NCI-H226 (cell line): ENCODE results near the gene PTCRA.
"Not testable (repeated sequence)": the region's sequence is repeated elsewhere in the genome, so short reads cannot be mapped to it uniquely, and the experiment has no call there.

Source experiments
- DNase-seq: peaks from one replicate; pipeline ENCODE4 v3.0.0-alpha.2; 2015

Gene PTCRA

GRCh38 chr6:42942444-42942843 is 26.6 kb downstream of the PTCRA start:
- no peak for DNase-seq

DNA sequence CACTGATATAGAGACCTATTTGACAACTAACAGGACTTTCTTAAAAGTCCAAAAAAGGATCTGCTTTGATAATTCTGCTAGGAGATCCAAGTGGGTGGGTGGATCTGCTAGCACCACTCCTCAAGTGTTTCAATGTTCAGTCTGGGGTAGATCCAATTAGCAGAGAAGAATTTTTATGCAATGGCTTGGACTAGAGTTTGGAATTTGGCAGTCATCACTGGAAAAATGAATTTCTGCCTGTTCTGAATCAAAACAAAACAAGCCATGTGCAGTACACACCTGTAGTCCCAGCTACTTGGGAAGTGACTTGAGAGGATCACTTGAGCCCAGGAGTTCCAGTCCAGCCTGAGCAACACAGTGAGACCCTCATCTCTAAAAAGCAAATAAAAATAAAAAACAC is 32.1 kb downstream of the PTCRA start:
- no peak for DNase-seq

DNA sequence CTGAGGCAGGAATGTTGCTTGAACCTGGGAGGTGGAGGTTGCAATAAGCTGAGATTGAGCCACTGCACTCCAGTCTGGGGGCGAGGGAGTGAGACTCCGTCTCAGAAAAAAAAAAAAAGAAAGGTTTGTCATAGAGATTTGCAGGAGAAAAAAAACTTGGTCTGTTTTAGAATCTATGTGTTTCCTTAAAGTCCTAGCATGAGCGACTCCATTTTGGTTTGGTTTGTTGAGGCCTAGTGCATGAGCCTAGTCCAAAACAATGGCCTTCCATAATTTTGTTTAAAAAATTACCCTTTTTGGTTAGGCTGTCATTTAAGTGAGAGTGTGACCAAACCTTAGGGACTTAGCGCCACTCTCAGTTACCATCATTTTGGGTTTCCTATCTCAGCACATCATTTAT is 36.5 kb downstream of the PTCRA start:
- DNase-seq: no peak

- DNase-seq: not testable (repeated sequence)
These were observed 38.6 kb downstream of the PTCRA start for GRCh38 chr6:42954405-42954804.

- DNase-seq: no peak
These were observed 42.3 kb downstream of the PTCRA start for GRCh38 chr6:42958125-42958524.

DNA sequence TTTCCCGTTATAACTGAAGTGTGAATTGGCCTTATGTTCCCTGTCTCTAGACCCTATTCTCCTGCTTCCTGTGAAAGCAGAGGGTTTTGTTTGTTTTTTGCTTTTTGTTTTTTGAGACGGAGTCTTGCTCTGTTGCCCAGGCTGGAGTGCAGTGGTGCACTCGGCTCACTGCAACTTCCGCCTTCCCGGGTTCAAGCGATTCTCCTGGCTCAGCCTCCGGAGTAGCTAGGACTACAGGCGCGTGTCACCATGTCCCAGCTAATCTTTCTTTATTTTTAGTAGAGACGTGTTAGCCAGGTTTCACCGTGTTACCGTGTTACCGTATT is 44.0 kb downstream of the PTCRA start:
- no peak for DNase-seq

GRCh38 chr6:42960243-42961019 is 44.6 kb downstream of the PTCRA start, which contains the start of gene GNMT:
Gene GNMT, plus strand, starts transcription at chr6:42960754. Its CDS starts 14 bp downstream, at chr6:42960768.
- DNase-seq: peak; percentile 22

DNA sequence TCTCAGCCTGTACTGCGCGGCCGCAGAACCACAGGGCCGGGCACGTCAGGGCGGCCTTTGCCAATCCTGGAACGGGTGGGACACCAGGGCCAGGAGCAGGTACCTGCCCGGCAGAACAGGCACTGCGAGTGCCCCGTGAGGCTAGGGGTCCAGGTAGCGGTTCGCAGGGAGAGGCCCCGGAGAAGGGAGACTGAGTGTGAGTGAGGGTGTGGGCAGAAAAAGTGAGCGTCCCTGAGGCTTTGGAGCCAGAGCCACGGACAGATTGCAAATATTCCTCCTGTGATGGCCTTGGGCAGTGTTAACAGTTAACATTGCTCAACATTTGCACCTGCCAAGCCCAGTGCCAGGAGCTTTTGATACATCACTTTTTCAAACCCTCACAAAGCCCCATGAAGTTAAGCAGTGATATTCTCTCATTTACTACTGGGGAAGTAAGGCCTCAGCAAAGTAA is 45.2 kb downstream of the PTCRA start:
- peak; percentile 2 for DNase-seq

DNA sequence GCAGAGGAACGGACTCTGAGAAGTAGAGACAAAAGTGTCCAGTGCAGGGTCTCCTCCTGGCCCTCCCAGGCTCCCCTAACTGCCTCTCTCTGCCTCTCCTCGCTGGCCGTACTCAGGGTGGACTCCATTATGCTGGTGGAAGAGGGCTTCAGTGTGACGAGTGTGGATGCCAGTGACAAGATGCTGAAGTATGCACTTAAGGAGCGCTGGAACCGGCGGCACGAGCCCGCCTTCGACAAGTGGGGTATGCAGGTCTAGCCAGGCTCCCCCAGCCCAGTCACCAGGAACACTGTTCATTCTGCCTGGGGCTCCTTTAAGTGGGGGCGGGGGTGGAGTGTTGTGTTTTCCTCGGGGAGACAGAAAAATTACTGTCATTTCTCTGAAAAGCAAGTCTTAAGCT is 46.2 kb downstream of the PTCRA start:
- DNase-seq: no peak

DNA sequence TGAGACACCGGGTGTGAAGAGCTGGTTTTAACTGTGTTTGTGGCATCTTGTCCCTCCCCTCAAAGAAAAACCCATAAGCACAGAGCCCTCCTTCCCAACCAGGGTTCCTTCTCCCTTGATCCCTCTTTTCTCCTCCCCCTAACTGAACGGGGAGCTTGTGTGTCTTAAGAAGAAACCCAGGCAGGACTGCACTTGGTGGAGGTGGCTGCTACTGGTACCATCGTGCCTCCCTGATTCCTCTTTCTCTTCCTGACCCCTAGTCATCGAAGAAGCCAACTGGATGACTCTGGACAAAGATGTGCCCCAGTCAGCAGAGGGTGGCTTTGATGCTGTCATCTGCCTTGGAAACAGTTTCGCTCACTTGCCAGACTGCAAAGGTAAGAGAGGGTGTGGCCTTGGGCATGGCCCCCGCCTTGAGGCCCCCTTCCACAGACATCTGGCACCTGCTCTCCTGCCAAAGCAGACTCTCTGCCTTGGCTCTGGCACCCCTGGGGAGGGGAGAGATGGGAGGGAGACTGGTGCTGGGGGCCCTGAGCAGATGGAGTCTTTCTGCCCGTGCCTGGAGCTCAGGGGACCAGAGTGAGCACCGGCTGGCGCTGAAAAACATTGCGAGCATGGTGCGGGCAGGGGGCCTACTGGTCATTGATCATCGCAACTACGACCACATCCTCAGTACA is 46.8 kb downstream of the PTCRA start:
- DNase-seq: no peak

GRCh38 chr6:42963179-42963854 is 47.5 kb downstream of the PTCRA start:
- no peak for DNase-seq

DNA sequence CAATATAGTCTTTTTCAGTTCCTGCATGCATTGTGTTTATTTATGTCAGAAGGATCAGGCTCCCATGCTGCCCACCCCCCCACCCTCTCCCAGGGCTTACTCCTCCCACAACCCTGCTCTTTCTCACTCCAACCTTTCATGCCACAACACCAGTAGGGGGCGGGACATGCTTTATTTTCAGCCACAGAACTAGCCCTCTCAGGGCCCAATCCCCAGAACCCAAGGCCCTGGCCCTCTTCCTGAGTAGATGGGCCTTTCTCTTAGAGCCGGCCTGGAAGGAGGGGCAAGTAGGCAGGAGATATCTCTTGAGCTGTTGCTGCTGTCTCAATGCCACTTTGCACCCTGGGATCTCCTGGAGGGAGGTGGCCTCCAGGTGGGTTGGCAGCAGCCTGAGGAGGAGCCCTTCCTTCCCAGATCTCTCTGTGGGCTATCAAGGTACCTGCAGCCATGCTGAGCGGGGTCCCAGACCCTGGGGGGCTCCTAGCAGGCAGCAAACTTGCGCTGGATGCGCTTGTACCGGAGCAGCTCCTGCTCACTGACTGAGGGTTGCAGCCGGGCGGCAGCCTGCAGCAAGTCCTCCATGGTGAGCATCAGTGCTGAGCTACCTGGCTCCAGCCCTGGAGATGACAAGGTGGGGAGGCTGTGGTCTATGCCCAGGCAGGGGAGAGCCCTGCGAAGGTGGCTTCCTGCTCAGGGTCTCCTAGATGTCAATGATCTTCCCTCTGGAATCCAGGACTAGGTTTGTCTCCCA is 48.2 kb downstream of the PTCRA start:
- peak; percentile 53 for DNase-seq

DNA sequence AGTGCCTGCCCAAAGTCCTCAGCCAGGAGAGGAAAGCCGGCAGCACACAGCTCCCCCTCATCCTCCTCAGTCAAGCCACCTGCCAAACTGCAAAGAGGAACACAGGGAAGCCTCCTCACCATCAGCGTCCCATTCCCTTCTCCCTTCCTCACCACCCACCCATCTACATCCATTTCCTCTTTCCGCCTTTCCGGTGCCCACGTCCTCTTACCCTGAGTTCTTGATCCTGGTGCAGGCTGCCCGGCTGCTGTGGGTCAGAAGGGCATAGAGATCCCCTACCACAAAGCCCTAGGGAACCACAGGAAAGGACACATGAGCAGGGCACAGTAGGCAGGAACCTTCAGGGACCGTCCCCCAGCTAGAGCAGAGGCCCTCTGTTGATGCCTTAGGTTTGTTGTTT is 50.7 kb downstream of the PTCRA start:
- no peak for DNase-seq

- DNase-seq: no peak
These were observed 51.4 kb downstream of the PTCRA start for GRCh38 chr6:42967228-42967627.

DNA sequence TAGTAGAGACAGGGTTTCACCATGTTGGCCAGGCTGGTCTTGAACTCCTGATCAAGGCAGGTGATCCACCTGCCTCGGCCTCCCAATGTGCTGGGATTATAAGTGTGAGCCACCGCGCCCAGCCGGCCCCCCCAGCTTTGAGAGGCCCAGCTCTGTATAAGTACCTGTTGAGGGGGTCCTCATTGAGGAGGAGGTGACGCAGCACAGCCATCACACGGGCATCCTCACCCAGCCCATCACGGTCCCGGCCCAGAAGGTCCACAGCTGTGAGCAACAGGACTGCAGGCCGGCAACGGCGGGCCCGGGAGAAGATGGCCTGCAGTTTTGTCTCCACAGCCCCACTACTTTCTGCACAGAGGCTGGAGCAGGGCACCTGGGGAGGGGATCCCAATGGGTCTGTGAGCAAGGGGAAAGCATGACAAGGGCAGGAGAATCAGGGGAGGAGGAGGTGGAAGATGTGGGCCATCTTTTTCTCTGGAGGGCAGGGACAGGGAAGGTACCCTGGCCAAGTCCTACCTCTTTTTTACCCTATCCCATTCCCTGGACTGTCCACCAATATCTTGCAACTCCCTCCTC is 52.4 kb downstream of the PTCRA start:
- no peak for DNase-seq

- DNase-seq: no peak
These were observed 52.9 kb downstream of the PTCRA start for GRCh38 chr6:42968783-42969182.

DNA sequence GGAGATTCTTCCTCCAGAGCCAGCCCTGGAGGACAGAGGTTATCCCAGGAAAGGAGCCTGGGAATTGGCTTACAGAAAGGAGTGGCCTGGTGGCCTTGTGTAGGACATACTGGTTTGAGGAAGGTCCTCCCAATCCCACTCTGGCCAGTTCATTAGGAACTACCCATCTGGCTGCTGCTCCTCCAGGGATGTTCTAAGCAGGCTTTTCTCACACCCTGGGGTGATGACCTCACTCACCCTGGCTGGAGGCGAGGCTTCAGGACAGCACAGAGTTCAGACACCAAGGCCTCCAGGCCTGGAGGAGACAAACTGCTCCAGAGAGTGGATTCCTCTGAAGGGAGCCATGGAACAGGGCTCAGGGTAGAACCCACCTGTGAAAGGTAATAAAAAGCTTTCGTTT is 53.6 kb downstream of the PTCRA start:
- DNase-seq: no peak

- no peak for DNase-seq
These were observed 54.1 kb downstream of the PTCRA start for GRCh38 chr6:42969934-42970333.

DNA sequence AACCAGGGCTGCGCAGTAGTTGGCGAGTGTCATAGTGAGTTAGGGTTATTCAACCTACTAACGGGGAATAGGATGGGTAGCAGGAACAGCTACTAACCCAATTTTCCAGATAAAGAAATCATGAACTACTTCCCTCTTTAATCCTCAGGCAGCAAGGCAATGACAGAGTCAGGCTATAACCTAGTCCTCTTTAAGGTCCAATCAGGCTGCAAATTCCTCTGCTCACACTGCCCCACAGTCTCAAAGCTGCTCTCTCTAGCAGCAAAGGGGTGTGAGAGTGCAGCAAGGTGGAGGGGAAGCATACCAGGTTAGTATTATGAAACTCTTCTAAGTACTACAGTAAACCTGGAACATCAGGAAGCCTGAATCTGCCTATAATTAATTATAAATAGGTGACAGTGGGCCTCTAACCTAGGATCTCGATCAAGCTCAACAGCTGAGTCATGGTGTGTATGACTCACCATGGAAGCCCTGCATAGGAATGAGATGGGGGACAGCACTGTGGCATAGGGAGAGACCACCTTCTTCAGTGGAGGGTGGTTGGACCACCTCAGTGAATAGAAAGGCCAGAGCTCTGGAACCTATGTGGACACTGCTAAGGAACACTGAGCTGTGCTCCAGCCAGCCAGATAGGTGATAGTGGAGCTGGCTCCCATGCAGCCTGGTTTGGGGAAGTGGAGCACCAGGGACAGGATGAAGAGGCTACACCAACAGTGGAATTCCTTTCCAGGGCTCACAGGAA is 55.2 kb downstream of the PTCRA start:
- peak; percentile 11 for DNase-seq

DNA sequence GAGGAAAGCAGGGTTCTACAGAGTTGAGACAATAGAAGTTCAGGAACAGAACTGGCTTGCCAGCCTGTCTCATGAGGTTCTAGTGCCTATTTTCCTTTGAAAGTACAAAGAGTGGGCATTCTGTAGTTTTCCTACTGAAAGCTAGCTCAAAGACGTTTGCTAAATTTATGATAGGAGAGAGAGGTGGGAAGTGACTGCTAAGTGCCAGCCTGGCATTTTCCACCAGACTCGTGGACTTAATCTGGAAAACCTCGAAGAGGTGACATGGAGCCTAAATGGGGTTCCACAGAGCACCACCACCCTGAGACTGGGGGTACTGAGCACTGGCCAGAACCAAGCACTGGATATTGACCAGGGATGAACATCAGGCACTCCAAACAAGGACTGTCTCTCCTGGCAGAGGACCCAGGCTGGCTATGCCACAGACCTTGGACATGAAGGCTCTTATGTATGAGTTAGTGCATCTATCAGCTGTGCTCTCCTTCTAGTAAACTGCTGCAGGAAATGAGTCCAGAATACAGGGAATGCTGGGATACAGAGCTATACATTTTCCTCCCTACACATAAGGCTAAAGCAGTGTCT is 56.0 kb downstream of the PTCRA start:
- no peak for DNase-seq

GRCh38 chr6:42973926-42974325 is 58.1 kb downstream of the PTCRA start:
- no peak for DNase-seq
